Measurements from ENCODE around the gene KDM4B. TPM values are rescaled to one million over a fixed set of nuclear protein-coding genes. Genes with fewer than 3 reads are reported as not detected.

Gene KDM4B
- total RNA-seq, 1 experiment from 2014 or later: 43.7 TPM

- H3T11ph ChIP-seq (ENCODE audit: low read length): no peak overlapping the region
- H3K9me3 Mint-ChIP-seq: no peaks in the 10 kb centered on the region
- no peak overlapping the region for H2BK12ac ChIP-seq (ENCODE audit: insufficient read length, low read depth, low read length)
- TF ChIP-seq CTCF (conservative IDR thresholded peaks at IDR 0.05): no peak
- H2BK15ac ChIP-seq (ENCODE audit: low read depth, low read length): no peak overlapping the region
- no peak overlapping the region for H3K4ac ChIP-seq (ENCODE audit: low read depth, low read length)
- H2AFZ ChIP-seq (ENCODE audit: low read length): no peak overlapping the region
- H3K27ac ChIP-seq (ENCODE audit: insufficient read length, low read depth, low read length): no peak overlapping the region
- no peak overlapping the region for H2AK5ac ChIP-seq (ENCODE audit: insufficient read length, low read length)
- no peaks in the 10 kb centered on the region for H3K79me2 ChIP-seq (ENCODE audit: insufficient read depth, low read length)
- no peaks in the 10 kb centered on the region for H3K79me1 ChIP-seq (ENCODE audit: insufficient read depth, low read depth, low read length, poor library complexity, severe bottlenecking)
- no peaks in the 10 kb centered on the region for H3K9me3 ChIP-seq (ENCODE audit: control insufficient read depth, low read depth, low read length)
- H3K4me2 ChIP-seq (ENCODE audit: insufficient read depth, insufficient read length, low read length): no peak overlapping the region
- no peaks in the 10 kb centered on the region for H4K20me1 ChIP-seq (ENCODE audit: control insufficient read depth, insufficient read depth, insufficient read length)
- H3K14ac ChIP-seq (ENCODE audit: insufficient read depth, low read length): no peak overlapping the region
- H3K23ac ChIP-seq (ENCODE audit: insufficient read length, low read depth, low read length): no peak overlapping the region
- no peak overlapping the region; a peak in 1 of 5 replicates for H3K4me3 Mint-ChIP-seq
- no peak overlapping the region for H3K56ac ChIP-seq (ENCODE audit: insufficient read length, low read depth, low read length)
- H3K4me1 ChIP-seq (ENCODE audit: insufficient read depth, low read length): no peaks in the 10 kb centered on the region
- no CpG with 5 or more reads among the region's 42 CpGs for WGBS (ENCODE audit: extremely low coverage, insufficient read length, low lambda C conversion rate)
- no peak overlapping the region for H4K5ac ChIP-seq (ENCODE audit: insufficient read length, low read depth, low read length)
- H3K9ac ChIP-seq (ENCODE audit: extremely low read depth, insufficient read length, low read length): no peak overlapping the region
- no peaks in the 10 kb centered on the region for H3K23me2 ChIP-seq (ENCODE audit: insufficient read length, low read depth, low read length, poor library complexity, severe bottlenecking)
- no peak overlapping the region for H2BK20ac ChIP-seq (ENCODE audit: low read depth, low read length, poor library complexity, severe bottlenecking)
- H3K27ac Mint-ChIP-seq: peak overlapping the region in 1 of 3 experiments; percentile 86; a peak in 2 of 7 replicates
- DNase-seq: no peak
- no peak overlapping the region for H2BK5ac ChIP-seq (ENCODE audit: insufficient read length, low read length)
- H2BK120ac ChIP-seq (ENCODE audit: low read depth, low read length, poor library complexity, severe bottlenecking): no peak overlapping the region
- no peak overlapping the region for H3K18ac ChIP-seq (ENCODE audit: insufficient read length, low read depth, low read length)
- no peaks in the 10 kb centered on the region for H3K27me3 Mint-ChIP-seq (ENCODE audit: low read depth)
- no peak overlapping the region for H4K8ac ChIP-seq (replicated peaks; ENCODE audit: insufficient read length, low read depth, low read length)
- H4K91ac ChIP-seq (ENCODE audit: insufficient read length, low read depth, low read length): no peak overlapping the region
- no peaks in the 10 kb centered on the region for H3K27me3 ChIP-seq (ENCODE audit: insufficient read depth, low read length)
- peaks cover 4 to 40% (median 32%) of the 10 kb centered on the region in 3 experiments; a peak in 6 of 7 replicates for H3K36me3 Mint-ChIP-seq (ENCODE audit: insufficient read depth in 1 of 3, low read depth in 3 of 3)
- H3K4me1 Mint-ChIP-seq: peaks cover 0 to 16% of the 10 kb centered on the region in 2 experiments; a peak in 2 of 4 replicates
Observed at GRCh38 chr19:5147978-5148793, 179.3 kb downstream of the KDM4B start.
